Esophagus squamous epithelium (tissue), 4 donors: ENCODE results near the gene THSD7A.

Source experiments
- CTCF ChIP-seq, 6 experiments: fragments of 450-650 bp in 4 of 6; fragments of 200-600 bp in 2 of 6; sonication (generic) in 2 of 6; IDR thresholded peaks; one replicate each; pipeline ENCODE4 v1.5.1; 2016 to 2019; ENCODE audit warnings: antibody characterized with exemption in 6 of 6, mild to moderate bottlenecking in 4 of 6, moderate library complexity in 4 of 6
- POLR2A ChIP-seq, 4 donors: fragments of 450-650 bp; IDR thresholded peaks; one replicate each; pipeline ENCODE4 v1.6.1; 2017; ENCODE audit warnings: antibody characterized with exemption in 4 of 4, mild to moderate bottlenecking in 4 of 4, moderate library complexity in 3 of 4

GRCh38 chr7:11792166-11792565 lies 39.8 kb downstream of the THSD7A start:
- TF ChIP-seq CTCF (IDR thresholded peaks at IDR 0.05), result no peak
- no peak for TF ChIP-seq POLR2A (IDR thresholded peaks at IDR 0.05)
